ENCODE measurements around the gene SLC7A8.

Gene SLC7A8

DNA sequence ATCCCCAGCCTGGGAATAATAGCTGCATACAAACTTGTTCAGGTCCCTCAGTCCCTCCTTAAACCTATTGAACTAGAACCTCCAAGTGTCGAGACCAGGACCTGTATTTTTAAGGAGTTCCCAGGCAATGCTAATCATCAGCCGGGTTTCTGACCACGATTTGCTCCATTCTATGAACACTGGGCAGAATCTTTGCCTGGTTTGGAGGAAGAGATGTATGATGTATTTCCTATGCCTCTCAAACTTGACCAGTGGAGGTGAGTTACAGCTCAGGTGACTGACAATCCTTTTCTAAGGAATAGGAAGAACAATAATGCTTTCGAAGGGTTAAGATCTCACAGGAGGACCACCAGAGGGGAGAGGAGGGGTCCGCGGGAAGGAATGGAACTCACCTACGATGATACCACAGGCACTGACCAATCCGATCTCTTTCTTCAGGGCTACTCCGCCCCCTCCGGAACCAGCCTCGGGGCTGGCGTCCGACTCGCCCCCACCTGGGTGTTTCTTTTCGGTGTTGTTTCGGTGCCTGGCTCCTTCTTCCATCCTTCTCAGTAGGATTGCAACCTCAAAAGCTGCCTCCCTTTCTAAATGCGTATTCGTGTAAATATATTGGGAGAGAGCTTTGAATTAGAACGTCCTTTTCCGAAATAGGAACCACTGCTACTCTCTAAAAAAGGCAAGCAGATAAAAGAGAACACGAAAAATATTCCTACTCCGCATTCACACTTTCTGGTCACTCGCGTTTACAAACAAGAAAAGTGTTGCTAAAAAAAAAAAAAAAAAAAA, 895 bp downstream of the SLC7A8 start:
- DNase-seq (ENCODE audit: low spot score), result no peak

DNA sequence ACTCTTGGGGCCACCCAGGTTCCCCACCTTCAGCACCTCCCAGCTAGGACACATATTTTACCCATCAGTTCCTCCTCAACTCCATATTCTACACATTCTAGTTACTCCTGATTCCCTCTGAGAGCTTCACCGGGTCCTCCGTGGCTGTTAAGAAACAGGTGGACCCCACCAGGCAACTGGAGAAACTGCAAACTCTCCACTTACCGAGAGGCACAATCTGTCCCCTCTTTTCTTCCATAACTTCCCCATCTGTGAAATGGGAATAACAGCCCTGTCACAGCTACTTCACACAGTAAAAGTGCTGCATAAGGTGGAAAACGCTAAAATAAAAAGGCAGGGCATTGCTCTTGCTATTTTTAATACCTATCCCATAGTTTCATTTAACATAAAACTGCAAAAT, 1.5 kb downstream of the SLC7A8 start:
- DNase-seq (ENCODE audit: low spot score), result no peak

DNA sequence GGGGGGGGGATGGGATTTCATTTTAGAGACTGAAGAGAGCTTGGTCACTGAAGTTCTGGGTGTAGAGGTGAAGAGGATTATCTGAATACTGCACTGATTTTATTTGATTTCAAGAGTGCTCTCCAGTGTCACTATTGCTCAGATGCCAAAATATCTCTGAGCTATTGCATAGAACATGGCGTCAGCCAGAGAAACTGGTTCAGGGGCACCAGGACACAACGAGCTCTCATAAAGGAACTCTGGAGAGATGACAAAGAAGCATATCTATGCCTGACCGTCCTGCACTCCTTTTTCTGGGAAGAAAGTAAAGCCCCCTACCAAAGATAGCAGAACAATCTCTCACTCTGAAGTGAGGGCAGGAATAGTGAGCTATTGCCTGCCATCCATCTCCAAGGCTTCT, 2.0 kb downstream of the SLC7A8 start:
- DNase-seq (ENCODE audit: low spot score), result no peak

DNA sequence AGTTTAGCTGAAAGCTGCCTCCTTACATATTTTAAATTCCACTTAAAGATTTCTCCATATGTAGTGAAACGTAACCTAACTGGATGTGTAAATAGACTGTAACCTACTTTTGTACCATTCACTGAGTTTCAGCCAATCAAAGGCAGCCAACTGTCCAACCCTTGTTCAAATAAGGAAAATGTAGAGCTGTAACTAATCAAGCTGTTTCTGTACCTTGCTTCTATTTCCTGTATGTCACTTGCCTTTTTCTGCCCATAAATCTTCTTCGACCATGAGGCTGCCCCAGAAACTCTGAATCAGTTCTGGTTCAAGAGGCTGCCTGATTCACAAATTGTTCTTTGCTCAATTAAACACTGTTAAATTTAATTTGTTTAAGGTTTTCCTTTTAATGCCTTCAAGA, 6.3 kb downstream of the SLC7A8 start:
- DNase-seq (ENCODE audit: low spot score), result no peak

DNA sequence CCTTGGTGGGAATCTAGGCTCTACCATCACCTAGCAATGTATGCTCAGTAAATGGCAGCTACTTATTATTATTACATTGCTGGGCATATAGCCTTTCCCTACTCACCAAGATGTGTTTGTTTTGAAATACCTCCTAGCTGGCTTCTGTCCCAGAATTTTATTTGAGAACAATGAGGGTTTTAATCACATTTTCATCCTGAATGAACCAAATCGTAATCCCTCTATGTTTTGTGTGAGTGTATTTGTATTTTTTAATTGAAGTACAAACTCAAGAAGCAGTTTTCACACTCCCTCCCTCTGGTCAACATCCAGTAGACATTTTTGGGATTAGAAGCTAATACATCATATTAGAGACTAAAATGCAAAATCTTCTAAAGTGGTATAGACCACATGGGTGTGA, 7.6 kb downstream of the SLC7A8 start:
- no peak for DNase-seq (ENCODE audit: low spot score)

DNA sequence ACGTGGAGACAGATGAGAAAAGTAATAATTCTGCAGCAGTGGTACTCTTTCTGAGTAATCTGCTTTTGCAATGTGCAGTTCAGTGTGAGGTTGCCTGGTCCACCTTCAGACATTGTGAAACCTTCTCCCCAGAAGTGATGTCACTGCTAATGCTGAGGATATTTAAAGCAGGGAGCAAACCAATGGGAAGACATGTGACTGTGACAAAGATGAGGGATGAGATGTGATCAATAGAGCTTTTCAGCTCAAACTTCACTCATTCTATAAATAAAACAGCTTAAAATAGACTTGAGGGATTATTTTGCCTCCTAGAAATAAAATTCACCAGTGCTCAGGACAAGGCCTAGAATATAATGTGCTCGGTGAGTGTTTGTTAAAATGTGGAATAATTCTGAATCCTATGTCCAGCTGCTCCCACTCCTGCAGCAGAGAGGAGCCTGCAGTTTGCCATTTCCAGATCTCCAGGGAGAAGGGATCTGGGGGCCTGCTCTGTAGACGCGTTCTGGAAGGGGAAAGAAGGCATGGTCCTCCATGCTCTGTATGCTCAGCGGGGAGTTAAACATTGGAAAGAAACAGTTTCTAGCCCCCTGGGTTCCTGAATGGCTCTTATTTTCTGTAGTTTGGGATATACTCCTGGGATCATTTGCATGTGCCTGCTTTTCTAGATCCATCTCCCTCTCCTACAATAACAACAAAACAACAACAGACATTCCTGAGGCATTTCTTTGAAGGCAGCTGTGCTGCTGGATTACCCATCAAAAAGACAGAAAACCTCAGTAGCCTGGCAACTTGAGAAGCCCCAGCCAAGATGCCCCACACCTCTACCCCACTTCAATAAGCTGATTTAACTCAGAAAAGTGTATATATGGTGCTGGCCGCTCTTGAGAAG, 8.9 kb downstream of the SLC7A8 start:
- no peak for DNase-seq (ENCODE audit: low spot score)

DNA sequence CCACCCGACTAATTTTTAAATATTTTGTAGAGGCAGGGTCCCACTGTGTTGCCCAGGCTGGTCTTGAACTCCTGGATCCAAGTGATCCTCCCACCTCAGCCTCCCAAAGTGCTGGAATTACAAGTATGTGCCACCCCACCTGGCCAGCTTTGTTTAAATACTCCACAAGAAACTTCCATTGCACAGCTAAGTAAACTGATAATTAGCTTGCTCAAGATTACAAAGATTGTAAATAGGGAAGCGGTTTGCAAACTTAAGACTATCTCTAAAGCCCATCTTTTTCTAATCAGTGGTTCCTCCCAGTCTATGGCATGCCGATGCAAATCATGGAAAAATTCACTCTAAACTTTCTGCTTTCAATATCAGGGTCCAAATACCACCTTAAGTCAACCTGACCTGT, 9.7 kb downstream of the SLC7A8 start:
- no peak for DNase-seq (ENCODE audit: low spot score)

DNA sequence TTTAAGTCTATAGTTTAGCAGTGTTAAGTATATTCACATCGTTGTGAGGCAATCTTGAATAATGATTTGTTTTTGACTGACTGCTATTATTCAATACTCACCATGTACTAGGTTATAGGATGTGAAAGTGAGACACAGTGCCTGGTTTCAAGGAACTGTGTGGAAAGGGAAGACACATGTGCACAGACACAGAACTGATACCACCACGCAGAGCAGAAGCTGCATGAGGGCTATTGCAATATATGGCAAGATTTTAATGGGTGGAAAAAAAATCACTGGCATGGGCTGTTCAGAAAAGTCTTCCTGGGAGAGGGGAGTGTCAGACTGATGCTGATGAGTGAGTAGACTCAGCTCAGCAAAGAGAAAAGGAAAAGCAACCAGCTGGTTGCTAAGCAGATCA, 10.4 kb downstream of the SLC7A8 start:
- no peak for DNase-seq (ENCODE audit: low spot score)

DNA sequence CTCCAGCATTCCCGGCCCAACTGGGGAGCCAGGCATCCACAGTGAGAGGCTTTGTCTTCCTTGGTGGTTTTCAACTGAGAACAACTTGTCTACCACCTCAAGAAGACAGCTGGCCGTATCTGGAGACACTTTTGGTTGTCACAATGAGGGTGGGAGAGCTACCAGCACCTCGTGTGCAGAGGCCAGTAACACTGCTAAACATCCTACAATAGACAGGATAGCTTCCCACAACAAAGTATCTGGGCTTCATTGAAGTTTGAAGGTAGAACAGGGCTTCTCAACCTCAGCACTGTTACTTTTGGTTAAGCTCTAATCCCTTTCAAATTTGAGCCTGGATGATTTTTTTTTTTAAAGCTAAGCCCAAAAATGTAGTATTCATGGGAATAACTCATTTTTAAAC, 10.9 kb downstream of the SLC7A8 start:
- no peak for DNase-seq (ENCODE audit: low spot score)

DNA sequence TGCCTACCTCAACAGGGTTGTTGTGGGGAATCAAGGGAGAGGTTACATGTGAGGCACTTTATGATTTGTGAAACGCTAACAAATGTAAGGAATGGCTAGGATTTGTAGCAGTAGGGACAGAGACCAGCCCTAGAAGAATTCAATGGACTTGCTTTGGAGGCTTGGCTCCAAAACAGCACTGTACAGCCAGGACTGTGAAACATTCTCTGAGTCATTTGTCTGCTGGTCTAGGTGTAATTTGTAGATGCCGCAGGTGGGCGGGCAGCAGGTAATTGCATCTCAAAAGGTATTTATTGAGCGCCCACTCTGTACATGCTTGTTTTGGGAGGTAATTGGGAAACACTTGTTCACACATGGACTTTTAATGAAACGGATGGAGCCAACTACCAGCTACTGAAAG, 11.4 kb downstream of the SLC7A8 start:
- no peak for DNase-seq (ENCODE audit: low spot score)

DNA sequence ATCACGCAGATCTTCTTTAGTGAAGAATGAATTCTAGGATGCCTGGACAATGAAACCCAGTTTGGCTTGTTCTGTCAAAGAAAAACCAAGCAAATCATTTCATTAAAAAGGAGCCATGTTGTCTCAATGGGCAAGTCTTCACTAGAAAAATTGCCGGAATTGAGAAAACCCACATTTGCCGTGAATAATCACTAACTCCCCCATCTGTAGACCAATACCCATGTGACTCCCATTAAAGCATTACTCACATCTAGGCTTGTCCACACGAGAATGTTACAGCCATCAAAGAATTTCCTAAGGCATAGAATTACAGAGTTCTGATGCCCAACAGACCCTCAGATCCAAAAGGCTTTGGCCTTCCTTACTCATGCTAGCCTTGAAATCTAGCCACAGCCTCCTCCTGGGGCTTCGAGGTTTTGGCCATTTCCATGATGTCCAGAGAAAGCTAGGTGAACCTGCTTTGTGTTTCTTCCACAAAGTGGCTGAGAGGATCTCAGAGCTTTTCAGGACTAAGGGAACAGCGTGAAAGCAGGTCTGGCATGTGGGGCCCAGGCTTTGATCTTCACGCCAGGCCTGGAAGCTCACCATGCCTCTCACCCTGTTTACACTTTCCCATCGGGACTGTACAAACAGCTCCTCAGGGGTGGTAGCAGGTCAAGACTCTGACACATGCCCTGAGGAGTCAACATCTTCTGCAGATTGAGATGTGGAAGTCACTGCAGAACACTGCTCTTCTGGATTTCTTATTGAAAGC, 12.1 kb downstream of the SLC7A8 start:
- DNase-seq (ENCODE audit: low spot score), result no peak

DNA sequence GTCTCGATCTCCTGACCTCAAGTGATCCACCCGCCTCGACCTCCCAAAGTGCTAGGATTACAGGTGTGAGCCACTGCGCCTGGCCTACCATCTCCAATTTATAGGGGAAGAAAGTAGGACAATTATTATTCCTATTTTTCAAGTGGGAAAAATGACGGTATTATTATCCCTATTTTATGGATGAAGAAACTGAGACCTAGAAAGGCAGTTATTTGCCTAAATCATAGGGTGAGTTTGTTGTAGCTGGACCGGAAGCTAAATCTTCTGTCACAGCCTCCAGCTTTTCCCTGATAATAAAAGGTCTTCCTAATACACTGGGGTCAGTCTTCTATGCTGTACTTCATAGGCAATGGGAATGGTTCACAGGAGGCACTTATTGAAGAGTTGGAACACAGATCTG, 13.8 kb downstream of the SLC7A8 start:
- no peak for DNase-seq (ENCODE audit: low spot score)

DNA sequence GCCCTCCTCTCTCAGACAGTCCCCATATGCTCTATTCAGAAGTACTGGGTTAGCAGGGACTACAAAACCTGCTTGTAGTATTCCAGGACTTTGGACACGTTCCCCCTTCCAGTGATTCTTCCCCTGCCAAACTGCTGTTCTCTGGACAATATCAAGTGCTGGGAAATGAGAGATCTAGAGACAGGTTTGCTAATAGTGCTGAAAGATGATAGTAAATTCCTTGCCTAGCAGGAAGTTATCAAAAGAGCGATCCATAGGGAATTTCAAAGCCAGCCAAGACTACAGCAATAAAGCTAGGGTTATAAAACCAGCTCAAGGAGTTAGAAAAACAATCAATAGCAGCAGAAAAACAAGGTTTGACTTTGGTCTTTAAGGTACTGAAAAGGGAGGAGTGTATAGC, 15.2 kb downstream of the SLC7A8 start:
- DNase-seq (ENCODE audit: low spot score), result no peak

DNA sequence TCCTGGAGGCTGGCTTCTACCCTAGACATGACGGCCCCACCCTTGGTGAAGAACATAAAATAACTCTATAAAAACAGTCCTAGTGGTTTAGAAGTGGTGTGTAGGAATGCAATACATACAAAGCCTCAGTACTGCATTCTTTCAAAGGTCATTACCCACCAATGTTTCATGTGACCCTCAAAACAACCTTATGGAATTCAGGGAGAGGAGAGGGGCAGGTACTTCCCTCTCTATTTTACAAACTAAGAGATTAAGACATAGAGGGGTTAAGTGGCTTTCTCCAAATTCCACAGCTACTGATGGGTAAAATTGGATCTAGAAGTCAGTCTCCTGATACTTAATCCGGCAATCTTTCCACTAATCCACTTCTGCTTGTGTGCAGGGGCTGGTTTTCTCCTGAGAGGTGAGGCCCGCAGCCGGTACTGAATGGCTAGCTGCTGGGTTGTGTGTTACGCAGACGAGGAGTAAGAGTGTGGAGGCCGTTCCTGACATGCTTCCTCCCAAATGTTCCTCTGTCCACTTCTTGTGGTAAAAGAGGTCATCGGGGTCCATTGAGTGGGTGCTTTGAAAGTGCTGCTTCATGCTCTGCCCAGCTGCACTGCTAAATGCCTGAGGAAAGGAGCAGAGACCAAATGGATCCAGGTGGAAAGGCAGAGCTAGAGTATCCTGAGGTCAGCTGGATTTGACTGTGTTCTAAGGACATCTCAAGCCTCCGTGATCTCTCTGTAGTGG, 16.2 kb downstream of the SLC7A8 start:
- no peak for DNase-seq (ENCODE audit: low spot score)

DNA sequence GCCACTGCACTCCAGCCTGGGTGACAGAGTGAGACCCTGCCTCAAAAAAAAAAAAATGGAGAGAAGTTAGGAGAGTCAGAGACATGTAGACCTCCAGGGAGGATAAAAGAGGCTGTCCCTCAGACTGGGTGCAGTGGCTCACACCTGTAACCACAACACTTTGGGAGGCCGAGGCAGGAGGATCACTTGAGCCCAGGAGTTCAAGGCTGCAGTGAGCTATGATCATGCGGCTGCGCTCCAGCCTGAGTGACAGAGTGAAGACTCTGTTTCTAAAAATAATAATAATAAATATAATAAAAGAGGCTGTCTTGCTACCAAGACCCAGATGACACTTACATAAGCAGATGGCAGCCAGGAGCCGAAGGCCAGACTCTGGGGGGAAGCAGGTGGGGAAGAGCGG, 18.5 kb downstream of the SLC7A8 start:
- DNase-seq (ENCODE audit: low spot score), result no peak

DNA sequence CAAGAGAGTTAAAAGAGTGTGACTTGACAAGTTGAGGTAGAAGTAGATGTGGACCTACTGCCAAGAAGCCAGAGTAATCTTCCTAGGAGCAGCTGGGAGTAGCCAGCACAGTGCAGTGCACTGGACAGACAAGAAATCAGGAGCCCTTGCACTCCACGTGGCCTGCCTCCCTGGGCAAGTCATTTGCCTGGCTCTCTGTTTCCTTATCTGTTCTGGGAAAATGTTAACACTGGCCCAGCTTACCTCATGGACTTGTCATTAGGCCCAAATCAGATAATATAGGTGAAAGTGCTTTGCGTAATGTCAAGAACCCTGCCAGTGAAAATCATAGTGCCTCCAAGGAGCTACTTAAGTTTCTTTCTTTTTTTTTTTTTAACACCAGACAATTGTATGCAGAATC, 19.2 kb downstream of the SLC7A8 start:
- DNase-seq (ENCODE audit: low spot score), result no peak

DNA sequence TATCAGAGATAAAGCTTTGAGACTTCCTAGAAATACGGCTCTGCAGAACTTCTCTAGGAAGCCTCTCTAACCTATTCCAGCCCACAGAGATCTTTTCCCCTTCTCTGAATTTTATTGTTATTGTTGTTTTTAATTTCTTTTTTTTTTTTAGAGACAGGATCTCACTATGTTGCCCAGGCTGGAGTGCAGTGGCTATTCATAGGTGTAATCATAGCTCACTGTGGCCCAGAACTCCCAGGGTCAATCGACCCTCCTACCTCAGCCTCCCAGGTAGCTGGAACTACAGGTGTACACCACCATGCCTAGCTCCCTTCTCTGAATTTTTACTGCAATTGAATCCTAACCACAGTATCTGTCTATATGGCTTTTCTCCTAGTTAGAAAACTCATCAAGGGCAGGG, 19.6 kb downstream of the SLC7A8 start:
- no peak for DNase-seq (ENCODE audit: low spot score)

DNA sequence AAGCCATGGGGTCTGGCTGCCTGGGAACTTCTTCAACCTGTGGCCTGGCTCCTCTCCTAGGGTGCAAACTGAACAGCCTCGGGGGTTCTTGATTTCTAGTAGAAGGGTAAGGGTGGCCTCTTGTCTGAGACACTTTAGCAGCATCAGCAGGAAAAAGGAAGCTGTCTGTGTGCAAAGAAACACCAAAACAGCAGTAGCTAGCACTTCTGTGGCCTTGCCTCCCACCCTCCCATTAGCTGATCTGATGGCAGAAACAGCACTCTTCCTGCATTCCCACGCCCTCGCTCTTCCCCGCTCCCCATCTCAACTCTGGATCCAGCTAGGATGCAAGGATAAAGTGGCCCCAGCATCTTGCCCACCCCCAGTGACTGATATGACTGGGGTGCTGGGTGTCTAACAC, 20.7 kb downstream of the SLC7A8 start:
- no peak for DNase-seq (ENCODE audit: low spot score)

DNA sequence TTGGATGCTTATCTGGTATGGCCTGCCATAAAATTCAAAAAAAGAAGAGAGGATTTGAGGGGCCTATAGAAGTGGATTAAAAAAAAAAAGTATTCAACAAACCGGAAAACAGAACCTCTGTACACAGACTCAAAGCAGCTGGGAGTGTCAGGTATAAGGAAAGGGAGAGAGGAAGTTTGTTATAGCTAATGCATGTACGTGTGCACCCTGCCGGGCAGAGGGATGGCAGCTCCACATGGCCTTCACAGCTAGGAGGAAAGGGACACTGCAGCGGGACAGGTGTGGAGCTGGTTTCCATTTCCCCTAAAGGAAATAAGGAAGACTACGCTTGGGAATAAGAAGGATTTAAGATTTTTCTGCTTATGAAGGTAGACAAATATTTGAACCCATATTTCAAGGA, 21.5 kb downstream of the SLC7A8 start:
- DNase-seq (ENCODE audit: low spot score), result no peak

DNA sequence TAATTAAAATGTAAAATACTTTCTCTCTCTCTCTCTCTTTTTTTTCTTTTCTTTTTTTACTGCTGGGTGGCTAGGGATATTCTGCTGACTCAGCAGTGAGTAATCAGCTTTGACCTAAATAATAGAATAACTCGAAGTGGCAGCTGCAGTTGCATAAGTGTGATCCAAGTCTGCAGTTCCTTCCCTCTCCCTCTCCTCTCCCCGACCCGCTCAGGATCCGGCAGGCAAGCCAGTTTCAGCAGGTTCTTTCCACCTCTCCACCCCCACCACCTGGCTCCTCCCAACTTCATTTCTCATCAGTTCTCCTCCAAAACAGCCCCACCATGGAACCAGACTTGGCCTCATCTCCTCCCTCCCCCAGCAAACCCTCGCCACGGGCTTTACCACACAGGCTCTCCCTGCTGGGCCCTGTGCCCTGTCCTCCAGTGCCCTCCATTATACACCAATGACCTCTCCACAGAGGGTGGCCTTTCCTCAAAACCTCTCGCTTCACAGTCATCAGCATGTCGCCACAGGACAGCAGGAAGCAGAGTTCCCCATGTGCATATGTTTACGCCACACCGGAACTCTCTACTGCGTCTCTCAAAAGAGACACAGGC, 22.4 kb downstream of the SLC7A8 start:
- DNase-seq (ENCODE audit: low spot score), result no peak

DNA sequence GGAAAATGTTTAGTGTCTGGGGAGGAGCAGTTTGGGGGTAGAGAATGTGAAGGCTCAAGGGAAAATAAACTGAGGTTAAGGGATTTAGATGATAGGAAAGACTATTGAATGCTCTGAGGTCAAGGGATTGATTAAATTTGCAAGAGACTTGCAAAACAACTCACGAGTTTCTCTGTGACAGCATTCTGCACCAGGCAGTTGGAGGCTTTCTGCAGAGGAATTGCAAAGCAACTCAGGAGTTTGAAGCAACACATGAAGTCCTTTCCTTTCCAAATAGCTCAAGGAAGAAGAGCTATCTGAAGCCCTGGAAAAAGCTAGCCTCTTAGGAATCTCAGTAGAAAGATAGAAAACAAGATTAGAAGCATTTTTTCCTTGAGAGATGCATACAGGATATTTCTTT, 23.9 kb downstream of the SLC7A8 start:
- DNase-seq (ENCODE audit: low spot score), result no peak

DNA sequence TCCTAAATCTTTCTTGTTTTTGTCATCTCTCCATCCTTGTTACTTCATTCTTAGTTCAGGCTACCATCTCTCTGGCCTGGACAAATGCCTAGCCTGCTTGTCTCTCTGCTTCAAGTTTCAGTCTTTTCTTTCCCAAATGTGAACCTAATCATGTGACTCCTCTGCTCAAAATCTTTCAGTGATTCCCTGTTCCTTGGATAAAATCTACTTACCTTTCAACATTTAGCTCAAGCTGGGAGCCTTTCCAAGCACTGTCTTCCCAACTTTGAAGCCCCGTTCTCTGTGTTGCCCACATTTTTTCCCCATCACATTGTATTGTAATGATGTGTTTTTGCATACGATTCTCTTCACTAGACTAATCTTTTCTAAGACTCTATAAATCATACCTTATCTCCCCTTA, 24.7 kb downstream of the SLC7A8 start:
- DNase-seq (ENCODE audit: low spot score), result no peak
